ENCODE data around the gene DDRGK1. TPM values are rescaled to one million over a fixed set of nuclear protein-coding genes. Genes with fewer than 3 reads are reported as not detected.

DDRGK1 gene
- total RNA-seq: 50.0 TPM

DNA sequence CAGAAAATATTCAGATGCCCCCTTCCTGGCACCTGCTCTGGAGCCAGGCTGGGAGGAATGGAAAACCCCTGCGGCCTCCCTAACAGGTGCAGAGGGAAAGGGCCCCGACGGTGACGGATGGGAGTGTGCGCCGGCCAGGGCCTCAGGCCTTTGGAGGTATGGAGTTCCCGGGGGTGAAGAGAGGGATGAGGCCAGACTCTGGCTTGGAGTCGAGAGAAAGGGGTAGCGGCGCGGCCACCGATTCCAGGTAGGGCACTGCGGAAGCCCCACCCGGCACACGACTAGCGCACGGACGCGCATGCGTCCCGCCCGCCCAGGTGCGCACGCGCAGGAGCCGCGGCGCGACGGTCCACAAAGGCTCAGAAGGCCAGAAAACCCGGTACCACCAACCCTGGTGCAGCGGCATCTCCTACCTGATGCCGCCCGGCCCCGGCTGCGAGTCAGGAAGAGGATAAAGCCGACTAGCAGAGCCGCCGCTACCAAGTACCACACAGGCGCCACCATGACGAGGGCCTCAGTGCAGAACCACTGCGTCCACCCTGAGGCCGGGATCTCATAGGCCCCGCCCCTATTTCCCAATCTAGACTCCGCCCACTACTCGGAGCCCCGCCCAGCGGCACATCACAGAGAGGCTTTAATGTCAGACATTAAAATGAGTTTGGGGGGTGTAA, at the start of gene DDRGK1:
DDRGK1 (minus strand) TSS at position 559 of the 671 bp plus-strand sequence; CDS start at position 504, 55 bp downstream.

DNA sequence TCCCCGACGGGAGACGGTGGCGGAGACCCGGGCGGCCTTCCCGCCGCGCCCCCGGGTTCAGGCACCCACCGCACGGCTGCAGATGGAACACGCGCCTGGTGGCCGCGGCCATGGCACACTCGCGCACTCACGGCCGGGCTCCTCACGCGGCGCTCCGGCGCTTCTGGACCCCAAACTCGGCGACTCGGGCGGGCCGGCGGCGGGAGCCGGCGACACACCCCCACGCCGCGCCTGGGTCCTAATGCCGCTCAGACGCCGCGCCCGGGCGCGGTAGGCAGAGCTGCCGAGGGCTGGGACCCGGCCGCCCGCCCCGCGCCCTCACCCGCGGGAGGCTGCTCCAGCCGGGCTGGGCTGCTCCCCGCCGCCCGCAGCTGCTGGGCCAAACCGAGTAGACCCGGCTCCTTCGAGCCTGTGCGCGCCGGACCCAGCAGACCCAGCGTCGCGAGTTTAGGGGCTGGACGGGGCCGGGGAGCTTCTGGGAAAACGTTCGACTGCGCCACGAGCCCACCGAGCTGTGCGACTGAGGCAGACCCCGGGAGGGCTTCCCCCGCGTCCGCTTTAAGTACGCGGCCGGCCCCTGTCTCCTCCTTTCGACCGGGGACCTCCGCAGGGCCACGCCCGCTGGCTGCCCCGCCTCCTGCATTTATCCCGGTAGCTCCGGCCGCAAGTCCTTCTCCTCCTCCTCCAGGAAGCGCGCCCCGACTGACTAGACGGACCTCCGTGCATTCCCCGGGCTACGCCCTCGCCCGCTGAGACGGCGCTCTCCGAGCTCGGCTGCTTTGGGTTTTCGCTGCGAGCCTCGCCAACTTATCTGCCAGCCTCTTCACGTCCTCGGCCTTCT, 34.8 kb upstream of the DDRGK1 start, which contains the start of gene SLC4A11:
SLC4A11 (minus strand) TSS at position 165 of the 841 bp plus-strand sequence; CDS start at position 112, 53 bp downstream.

DNA sequence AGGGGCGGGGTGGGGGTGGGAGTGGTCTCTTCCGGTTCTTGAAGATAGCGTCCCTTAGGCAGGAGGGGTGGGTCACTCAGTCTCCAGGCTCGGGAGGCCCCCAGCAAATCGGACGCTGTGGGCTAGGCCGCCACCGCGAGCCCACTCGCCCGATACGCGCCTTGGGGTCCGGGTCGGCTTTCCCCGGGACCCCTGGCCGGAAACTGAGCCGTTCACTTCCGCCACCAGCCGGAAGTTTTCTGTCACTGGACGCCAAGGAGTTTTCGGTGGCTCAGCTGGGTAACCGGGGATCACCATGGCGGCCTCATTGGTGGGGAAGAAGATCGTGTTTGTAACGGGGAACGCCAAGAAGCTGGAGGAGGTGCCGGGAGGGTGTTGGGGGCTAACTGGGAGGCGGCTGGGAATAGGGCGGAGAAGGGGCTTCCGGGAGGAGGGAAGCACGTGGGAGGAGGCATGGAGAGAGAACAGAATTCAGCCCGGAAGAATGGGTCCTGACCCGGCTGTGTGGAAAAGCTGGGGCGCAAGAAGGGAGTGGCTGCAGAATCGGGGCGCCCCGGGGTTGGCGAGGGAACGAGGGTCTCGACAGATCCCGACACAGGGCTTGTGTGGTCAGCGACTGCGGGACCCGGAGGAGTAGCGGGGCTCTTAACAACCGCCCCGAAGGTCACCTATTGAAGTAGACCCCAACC, 4.9 kb upstream of the DDRGK1 start, which contains the start of gene ITPA:
ITPA (plus strand) TSS at position 242 of the 689 bp plus-strand sequence; CDS start at position 296, 54 bp downstream.

DNA sequence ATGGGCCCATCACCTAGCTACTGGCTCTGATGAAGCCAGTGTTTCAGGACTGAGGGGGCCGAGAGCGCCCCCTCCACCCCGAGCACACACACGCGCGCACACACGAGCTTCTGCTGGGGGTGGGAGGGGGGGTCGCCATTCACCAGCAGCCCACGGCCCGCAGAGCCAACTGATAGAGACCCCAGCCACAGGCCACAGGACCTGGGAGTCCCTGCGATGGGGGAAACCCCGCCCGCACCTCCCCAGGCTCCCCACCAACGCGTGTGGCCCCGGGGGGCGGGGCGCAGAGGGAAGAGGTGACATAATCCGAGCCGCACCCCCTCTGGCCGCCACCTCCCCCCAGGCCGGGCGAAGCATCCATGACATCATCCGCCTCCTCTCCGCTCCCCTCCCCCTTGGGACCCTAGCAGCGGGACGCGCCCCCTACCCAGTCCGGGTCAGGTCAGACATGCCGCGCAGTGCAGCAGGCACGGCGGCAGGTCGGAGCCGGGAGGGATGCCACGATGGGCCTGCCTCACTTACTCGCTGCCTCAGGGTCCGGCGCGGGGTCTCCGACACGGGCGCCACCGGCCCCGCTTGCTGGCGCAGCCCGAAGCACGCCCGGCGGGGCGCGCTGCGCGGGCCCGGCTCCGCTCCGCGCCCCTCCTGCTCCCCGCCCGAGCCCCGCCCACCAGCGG, 31.4 kb downstream of the DDRGK1 start, which contains the start of gene LZTS3:
LZTS3 (minus strand) TSS at position 617 of the 677 bp plus-strand sequence. CDS start 6,386 bp downstream, outside the sequence.

Other genes with a start within 250 kb of the DDRGK1 start
- 1.3 TPM for gene GNRH2, start 161.1 kb downstream of the DDRGK1 start, total RNA-seq
- gene MRPS26, start 158.6 kb downstream of the DDRGK1 start, total RNA-seq: 36.7 TPM
- not detected for gene OXT, start 133.1 kb downstream of the DDRGK1 start, total RNA-seq
- not detected for gene AVP, start 120.0 kb downstream of the DDRGK1 start, total RNA-seq
- 21.6 TPM for gene FASTKD5, start 44.8 kb downstream of the DDRGK1 start, total RNA-seq
- 7.5 TPM for gene UBOX5, start 44.8 kb downstream of the DDRGK1 start, total RNA-seq
- 18.7 TPM for gene LZTS3, start 31.1 kb downstream of the DDRGK1 start, total RNA-seq
- 22.7 TPM for gene ITPA, start 4.8 kb upstream of the DDRGK1 start, total RNA-seq
- gene SLC4A11, start 34.5 kb upstream of the DDRGK1 start, total RNA-seq: 1.8 TPM
- 38.2 TPM for gene DNAAF9, start 203.0 kb upstream of the DDRGK1 start, total RNA-seq